HG03108 (cell line): ENCODE data around the gene CBR3.

Experiments used
- ATAC-seq: cut with Tn5 transposase; IDR thresholded peaks from one replicate; pipeline ENCODE4 v1.9.1; 2021; ENCODE audit warnings: moderate library complexity; ENCODE audit not compliant: unreplicated experiment

Gene CBR3

DNA sequence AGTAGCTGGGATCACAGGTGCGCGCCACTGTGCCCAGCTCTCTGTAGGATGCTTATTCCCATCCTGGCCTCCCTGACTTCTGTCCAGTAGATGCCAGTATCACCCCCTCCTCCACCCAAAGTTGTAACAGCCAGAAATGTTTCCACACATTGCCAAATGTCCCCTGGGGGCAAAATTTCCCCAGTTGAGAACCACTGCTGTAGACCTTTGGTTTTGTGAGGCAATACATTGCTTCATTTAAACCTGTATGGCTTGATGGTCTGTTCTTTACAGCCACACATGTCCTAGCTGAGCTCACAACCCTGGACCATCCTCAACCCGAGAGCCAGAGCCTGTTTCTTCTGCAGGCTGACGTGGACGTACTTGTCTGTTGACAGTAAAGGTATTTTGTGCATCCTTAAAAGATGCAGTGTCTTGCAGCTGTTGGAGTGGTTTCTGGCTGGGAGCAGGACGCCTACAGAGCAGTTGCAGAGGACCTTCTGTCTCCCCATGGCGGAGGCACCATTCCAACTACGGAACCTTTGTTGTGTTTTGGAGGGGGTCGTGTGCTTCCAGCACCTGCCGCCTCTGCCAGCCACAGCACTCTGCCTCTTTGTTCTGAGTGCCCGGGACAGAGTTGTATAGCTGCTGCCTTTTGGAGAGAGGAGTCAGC, 48.4 kb downstream of the CBR3 start:
- ATAC-seq, result no peak

DNA sequence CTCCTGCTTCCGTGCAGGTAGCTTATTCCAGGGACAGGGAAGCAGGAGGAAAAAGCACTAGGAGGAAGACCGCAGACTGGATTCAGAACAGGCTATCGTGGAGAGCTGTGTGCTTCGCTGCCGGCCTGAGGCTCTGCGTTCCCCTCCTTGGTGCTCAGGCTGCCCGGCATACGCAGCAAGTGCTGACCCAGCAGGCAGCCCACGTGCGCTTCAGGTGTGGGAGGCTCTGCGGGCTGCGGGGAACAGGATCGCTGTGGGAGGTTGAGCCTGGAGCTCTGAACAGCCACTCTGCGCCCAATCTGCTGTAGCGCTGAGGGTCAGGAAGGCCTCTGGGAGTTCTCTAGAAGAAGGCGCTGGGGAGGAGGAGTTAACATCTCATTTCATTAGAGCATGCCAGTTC, 49.7 kb downstream of the CBR3 start:
- no peak for ATAC-seq

DNA sequence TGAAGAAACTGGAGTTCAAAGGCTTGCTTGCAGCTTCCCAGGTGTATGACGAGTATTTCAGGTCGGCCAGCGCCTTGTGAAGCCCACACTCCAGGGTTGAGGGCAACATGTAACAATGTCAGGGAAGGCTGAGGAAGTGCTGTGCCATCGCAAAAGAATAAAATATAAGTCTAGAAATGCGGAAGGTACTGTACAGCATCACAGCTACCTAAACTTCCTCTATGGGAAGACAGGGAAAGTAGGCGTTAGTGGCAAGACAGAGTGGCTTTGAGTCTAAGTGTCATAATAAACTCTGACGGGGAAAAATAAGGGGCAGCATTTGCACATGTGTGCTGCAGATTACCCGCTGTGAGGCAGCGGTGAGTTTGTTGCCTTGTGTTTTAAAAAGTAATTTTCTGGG, 50.6 kb downstream of the CBR3 start:
- ATAC-seq, result no peak

DNA sequence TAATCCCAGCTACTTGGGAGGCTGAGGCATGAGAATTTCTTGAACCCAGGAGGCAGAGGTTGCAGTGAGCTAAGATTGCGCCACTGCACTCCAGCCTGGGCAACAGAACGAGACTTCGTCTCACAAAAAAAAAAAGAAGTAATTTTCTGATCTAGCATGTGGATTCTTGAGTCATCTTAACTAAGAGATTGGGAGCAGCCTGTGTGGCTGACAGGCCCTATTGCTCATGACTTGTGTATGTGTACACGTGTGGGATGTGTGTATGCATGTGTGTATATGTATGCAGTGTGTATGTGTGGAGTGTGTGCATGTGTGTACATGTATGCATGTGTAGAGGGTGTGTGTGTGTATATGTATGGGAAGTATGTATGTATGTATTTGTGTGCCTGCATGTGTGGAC, 51.2 kb downstream of the CBR3 start:
- no peak for ATAC-seq

DNA sequence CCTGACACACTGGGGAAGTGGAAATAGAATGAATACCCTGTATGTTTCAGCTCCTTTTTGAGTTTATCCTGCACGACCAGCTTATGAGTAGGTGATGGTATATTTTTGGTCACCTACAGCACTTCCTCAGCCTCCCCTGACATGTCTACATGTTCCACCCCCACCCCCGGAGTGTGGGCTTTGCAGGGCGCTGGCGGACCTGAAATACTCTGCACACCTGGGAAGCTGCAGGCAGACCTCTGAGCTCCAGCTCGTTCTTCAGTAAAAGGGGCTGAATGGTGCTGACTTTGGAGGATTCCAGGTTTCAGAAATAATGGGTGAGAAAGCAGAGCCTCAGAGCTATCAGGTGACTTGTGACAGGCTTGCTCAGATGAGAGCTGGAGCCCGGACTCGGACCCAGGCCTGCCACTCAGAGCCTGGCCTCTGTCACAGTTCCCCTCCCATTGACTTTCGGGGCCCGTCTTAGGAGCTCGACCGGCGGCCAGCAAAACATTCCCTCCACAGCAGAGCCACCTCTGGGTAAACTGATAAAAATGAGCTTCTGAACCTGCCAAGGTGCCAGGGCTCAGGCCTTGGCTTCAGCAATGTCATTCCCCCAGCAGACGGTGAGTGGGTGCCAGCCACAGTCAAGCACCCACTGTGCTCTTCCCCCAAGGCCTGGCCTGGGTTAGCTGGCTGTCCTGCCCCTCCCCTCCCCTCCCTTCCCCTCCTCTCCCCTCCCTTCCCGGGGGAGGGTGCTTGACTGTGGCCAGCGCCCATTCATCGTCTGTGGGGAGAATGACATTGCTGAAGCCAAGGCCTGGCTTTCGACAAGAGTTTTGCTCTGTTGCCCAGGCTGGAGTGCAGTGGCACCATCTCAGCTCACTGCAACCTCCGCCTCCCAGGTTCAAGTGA, 51.9 kb downstream of the CBR3 start:
- ATAC-seq, result no peak

DNA sequence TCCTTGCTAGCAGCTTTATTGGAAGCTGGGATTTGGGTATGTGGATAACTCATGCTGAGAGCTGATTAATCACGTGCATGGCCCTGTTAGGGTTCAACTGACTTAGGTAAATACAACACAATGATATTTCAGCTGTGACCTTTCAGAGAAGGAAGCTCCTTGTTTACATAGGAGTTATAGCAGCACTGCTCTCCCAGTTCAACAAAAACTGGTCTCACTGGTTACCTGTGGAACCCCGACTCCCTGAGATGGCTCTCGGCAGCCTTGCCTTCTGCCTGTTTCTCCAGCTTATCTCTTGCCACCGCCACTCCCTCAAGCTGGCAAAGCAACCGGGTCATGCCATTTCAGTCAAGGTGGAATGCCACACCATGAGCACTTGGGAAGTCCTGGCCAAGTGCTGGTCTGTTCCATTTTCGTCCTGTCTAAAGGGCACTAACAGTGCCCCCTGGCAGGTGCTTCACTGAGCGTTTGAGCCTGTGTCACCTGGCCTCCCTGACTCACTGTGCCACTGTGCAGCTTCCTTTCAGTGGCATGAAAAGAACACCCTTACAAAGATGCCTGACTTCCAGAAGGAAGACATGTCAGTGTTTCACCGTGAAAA, 53.3 kb downstream of the CBR3 start:
- ATAC-seq, result no peak

DNA sequence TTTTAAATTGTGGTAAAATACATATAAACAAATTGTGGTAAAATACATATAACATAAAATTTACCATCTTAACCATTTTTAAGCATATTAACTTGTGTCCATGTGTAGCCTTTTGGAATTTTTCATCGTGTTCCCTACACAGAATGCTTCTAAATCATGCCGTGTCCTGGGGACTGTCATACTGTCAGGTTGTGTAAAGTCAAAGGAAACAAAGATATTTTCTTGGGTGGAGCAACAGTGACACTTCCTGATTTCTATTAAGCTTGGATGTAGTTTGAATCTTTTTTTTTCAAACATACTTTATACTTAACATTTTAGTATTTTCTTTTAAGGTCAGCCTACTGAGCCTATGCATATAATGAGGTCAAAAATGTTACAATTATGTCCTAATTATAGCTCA, 54.1 kb downstream of the CBR3 start:
- ATAC-seq, result no peak

DNA sequence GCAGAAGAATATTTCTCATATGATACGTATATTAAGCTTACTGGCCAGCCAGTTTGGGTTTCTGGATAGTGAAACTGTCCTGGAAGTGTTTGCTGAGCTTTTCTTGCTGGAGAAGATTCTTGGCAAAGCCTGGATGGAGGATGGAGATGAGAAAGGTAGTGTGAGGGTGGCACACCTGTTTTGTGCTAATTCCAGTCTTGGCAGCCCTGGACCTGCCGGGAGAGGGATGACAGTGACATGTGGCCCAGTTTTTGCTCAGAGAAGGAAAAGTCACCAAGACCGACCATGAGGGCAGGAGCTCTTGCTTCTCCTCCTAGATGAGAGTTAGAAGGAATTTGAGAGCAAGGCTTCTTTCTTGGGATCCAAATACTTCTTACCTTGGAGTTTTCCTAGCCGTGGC, 55.9 kb downstream of the CBR3 start:
- ATAC-seq, result no peak

DNA sequence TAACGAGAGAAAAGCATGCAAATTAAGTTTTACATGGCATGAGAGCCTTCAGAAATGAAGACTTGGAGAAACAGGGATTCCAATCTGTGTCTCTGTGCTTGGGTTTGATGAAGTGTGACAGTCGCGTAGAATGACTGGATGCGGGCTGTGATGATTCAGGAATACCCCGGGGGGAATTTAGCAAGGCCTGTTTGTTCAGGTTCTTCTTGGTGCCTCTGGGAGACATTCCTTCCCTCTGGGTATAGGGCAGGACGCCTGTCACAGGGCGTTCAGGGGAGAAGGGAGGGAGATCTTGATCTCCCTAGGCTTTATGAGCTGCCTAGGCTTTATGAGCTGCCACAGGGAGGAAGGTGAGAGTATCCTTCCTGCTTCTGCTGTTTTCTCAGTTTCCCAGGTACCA, 58.3 kb downstream of the CBR3 start:
- no peak for ATAC-seq

DNA sequence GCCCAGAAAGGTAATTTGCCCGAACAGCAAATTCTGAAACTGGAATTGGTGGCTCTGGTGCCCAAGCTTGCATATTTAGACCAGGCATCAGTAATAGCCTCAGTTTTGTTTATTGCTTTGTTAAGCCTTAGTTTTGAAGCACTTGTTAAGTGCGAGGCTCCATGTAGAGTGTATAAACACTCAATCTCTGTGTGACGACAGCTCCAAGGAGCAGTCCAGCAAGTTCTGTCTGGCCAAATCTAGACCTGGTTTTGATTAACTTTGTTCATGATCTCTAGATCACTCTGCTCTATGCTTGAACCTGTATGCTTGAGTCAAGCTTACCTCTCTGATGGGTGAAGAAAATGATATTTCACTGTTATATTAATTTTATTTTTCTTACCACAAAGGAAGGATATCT, 59.1 kb downstream of the CBR3 start:
- no peak for ATAC-seq

DNA sequence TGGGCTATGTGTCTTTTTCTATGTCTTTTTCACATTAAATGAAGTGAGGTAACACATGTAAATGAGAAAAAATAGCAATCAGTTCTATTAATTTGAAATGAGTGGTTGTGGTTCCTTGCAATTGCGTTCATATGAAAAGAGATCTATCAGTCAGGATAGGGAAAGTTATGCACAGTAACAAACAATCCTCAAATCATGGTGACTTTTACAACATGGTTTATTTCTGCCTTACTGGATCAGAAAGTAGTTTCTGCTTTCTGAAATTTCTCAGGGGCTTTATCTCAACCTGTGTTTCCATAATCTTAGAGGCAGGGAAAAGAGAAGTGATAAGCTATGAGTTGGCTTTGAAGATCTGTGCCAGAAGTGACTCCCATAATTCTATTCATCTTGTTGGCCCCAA, 60.7 kb downstream of the CBR3 start:
- ATAC-seq, result no peak
